Activated B cell treated with CpG ODN at 0.5 μM for 24 hours (primary cell): ENCODE measurements around the gene ZNF552. TPM values are rescaled to one million over a fixed set of nuclear protein-coding genes. Genes with fewer than 3 reads are reported as not detected.

Experiments
- ATAC-seq: fragments of 200-7000 bp; cut with Tn5 transposase; one replicate; pipeline ENCODE4 v1.10.0; 2021; ENCODE audit warnings: low read depth, mild to moderate bottlenecking, moderate library complexity
- CTCF ChIA-PET: fragments of 350-600 bp; sonication (Branson Sonifier 250); formaldehyde crosslinking; loops from one replicate; lab custom pipeline; 2021; ENCODE audit warnings: antibody characterized with exemption; lab: Charles Lee
- POLR2A ChIA-PET: fragments of 350-600 bp; sonication (Branson Sonifier 250); formaldehyde crosslinking; loops from one replicate; lab custom pipeline; 2021; ENCODE audit warnings: antibody characterized with exemption; lab: Charles Lee
- DNase-seq: peaks from one replicate; pipeline ENCODE4 v3.0.0; 2022
- H3K27ac Mint-ChIP-seq: one replicate; pipeline ENCODE4 v1.8.0; 2020; ENCODE audit warnings: mixed read lengths
- H3K27me3 Mint-ChIP-seq: one replicate; pipeline ENCODE4 v1.8.0; 2021; ENCODE audit warnings: mixed read lengths
- H3K36me3 Mint-ChIP-seq: one replicate; pipeline ENCODE4 v1.8.0; 2021; ENCODE audit warnings: low read depth, mixed read lengths
- H3K4me1 Mint-ChIP-seq: one replicate; pipeline ENCODE4 v1.8.0; 2021; ENCODE audit warnings: mixed read lengths
- H3K4me3 Mint-ChIP-seq: one replicate; pipeline ENCODE4 v1.8.0; 2020; ENCODE audit warnings: mild to moderate bottlenecking, mixed read lengths
- H3K9me3 Mint-ChIP-seq: one replicate; pipeline ENCODE4 v1.8.0; 2020; ENCODE audit warnings: mixed read lengths
- CTCF ChIP-seq: fragments of 200-600 bp; IDR thresholded peaks from one replicate; pipeline ENCODE4 v1.8.0; 2022; ENCODE audit warnings: antibody characterized with exemption, mild to moderate bottlenecking
- intact Hi-C: fragments of 100-400 bp; cut with micrococcal nuclease; formaldehyde crosslinking; loops from one replicate; pipeline ENCODE4 v1.15.1; 2024
- total RNA-seq: library from RNA; stranded (reverse); gene quantifications from 2 replicates; pipeline ENCODE4 v1.2.3, GENCODE V29; 2022

Gene ZNF552
- total RNA-seq, 1 donor from 2014 or later, result 15.6 TPM

- no peak for ATAC-seq
- peaks cover 9% of the 10 kb centered on the region for H3K4me1 Mint-ChIP-seq
- H3K9me3 Mint-ChIP-seq, result peaks cover 2% of the 10 kb centered on the region
- intact Hi-C loops, result no loop called here
- H3K27me3 Mint-ChIP-seq, result no peaks in the 10 kb centered on the region
- CTCF ChIA-PET, result no interaction called here
- peaks cover 50% of the 10 kb centered on the region for H3K36me3 Mint-ChIP-seq
- no peak for TF ChIP-seq CTCF
- POLR2A ChIA-PET, result no interaction called here
- no peak overlapping the region for H3K27ac Mint-ChIP-seq
- no peak for DNase-seq
- no peak overlapping the region for H3K4me3 Mint-ChIP-seq
These were observed 28.4 kb downstream of the ZNF552 start for GRCh38 chr19:57786286-57786685.

- Mint-ChIP-seq H3K27ac (no peak overlapping the region), H3K4me1 (peaks cover 27% of the 10 kb centered on the region), H3K27me3 (no peaks in the 10 kb centered on the region), H3K4me3 (no peak overlapping the region), H3K36me3 (peaks cover 73% of the 10 kb centered on the region), H3K9me3 (peaks cover 34% of the 10 kb centered on the region)
- TF ChIP-seq CTCF, result no peak
- CTCF ChIA-PET, result no interaction called here
- ATAC-seq (no peak), DNase-seq (no peak)
- intact Hi-C loops, result no loop called here
- POLR2A ChIA-PET, result no interaction called here
These were observed 35.4 kb downstream of the ZNF552 start for GRCh38 chr19:57779220-57779845.

- CTCF ChIA-PET, result no interaction called here
These were observed 36.4 kb downstream of the ZNF552 start for GRCh38 chr19:57778336-57778735.

DNA sequence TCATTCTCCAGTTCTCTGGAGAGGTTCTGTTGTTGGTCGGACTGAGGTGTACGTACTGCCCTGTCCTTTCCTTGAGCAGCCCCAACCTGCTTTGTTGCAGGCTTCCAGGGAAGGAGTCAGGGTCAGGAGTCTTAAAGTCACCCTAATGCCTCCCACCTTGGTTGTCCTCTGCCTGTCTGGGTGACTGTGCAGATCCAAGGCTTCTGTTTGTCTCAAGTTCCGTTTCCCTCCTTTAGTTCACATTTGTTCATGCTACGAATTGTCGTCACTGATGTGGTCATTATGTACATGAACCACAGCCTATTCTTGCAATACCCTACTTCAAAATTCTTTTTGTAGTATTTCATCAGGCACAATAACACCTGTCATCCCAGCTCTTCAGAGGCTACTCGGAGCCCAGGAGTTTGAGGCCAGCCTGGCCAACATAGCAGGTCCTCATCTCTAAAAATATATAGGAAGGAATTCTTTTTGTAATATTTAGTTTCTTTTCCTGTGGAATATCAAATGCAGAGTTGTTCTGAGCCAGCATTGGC, 37.9 kb downstream of the ZNF552 start:
- peaks cover 47% of the 10 kb centered on the region for H3K4me1 Mint-ChIP-seq
- intact Hi-C loops, result no loop called here
- no peak for TF ChIP-seq CTCF
- no peak overlapping the region for H3K4me3 Mint-ChIP-seq
- no peak overlapping the region for H3K27ac Mint-ChIP-seq
- peaks cover 86% of the 10 kb centered on the region for H3K36me3 Mint-ChIP-seq
- ChIA-PET CTCF (no interaction called here), POLR2A (no interaction called here)
- ATAC-seq, result no peak
- peaks cover 37% of the 10 kb centered on the region for H3K9me3 Mint-ChIP-seq
- H3K27me3 Mint-ChIP-seq, result no peaks in the 10 kb centered on the region
- DNase-seq, result no peak

More at GRCh38 chr19:57778336-57778735, 36.4 kb downstream of the ZNF552 start:
- no peak for TF ChIP-seq CTCF
- POLR2A ChIA-PET, result no interaction called here
- Mint-ChIP-seq H3K27ac (no peak overlapping the region), H3K9me3 (peaks cover 37% of the 10 kb centered on the region), H3K4me1 (peaks cover 33% of the 10 kb centered on the region), H3K36me3 (peaks cover 77% of the 10 kb centered on the region), H3K27me3 (no peaks in the 10 kb centered on the region), H3K4me3 (no peak overlapping the region)
- DNase-seq (no peak), ATAC-seq (no peak)
- intact Hi-C loops, result no loop called here

GRCh38 chr19:57773488-57773887, 41.2 kb downstream of the ZNF552 start:
- no peak for TF ChIP-seq CTCF
- ChIA-PET POLR2A (no interaction called here), CTCF (no interaction called here)
- H3K36me3 Mint-ChIP-seq, result peaks cover 73% of the 10 kb centered on the region
- DNase-seq (no peak), ATAC-seq (no peak)
- peaks cover 76% of the 10 kb centered on the region for H3K4me1 Mint-ChIP-seq
- intact Hi-C loops, result no loop called here
- no peak overlapping the region for H3K4me3 Mint-ChIP-seq
- no peaks in the 10 kb centered on the region for H3K27me3 Mint-ChIP-seq
- H3K27ac Mint-ChIP-seq, result no peak overlapping the region
- peaks cover 16% of the 10 kb centered on the region for H3K9me3 Mint-ChIP-seq
